Prostate gland (tissue), 2 donors: ENCODE measurements around the gene FAH.

Experiments used
- POLR2A ChIP-seq: fragments of 450-650 bp; IDR thresholded peaks from one replicate; pipeline ENCODE4 v1.6.1; 2016; ENCODE audit warnings: antibody characterized with exemption, mild to moderate bottlenecking
- TF ChIP-seq, protein P1 (sequence below), 4 experiments: fragments of 200-600 bp in 2 of 4; fragments of 450-650 bp in 2 of 4; sonication (generic) in 2 of 4; IDR thresholded peaks; 1 replicate in 3 of 4; 2 replicates in 1 of 4; pipeline ENCODE4 v1.5.1; 2016 to 2019; ENCODE audit warnings: antibody characterized with exemption in 4 of 4, mild to moderate bottlenecking in 2 of 4, moderate library complexity in 2 of 4

- TF ChIP-seq, protein P1, sequence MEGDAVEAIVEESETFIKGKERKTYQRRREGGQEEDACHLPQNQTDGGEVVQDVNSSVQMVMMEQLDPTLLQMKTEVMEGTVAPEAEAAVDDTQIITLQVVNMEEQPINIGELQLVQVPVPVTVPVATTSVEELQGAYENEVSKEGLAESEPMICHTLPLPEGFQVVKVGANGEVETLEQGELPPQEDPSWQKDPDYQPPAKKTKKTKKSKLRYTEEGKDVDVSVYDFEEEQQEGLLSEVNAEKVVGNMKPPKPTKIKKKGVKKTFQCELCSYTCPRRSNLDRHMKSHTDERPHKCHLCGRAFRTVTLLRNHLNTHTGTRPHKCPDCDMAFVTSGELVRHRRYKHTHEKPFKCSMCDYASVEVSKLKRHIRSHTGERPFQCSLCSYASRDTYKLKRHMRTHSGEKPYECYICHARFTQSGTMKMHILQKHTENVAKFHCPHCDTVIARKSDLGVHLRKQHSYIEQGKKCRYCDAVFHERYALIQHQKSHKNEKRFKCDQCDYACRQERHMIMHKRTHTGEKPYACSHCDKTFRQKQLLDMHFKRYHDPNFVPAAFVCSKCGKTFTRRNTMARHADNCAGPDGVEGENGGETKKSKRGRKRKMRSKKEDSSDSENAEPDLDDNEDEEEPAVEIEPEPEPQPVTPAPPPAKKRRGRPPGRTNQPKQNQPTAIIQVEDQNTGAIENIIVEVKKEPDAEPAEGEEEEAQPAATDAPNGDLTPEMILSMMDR (IDR thresholded peaks at IDR 0.05) = no peak
- TF ChIP-seq POLR2A = no peak
Observed at GRCh38 chr15:80191897-80192595, 39.2 kb downstream of the FAH start.
